Spinal cord (tissue), 10 donors: Measurements from ENCODE around the gene ZNF317. TPM values are rescaled to one million over a fixed set of nuclear protein-coding genes. Genes with fewer than 3 reads are reported as not detected.

Source experiments
- DNase-seq, 6 donors: peaks; one replicate each; pipeline versions ENCODE4 v3.0.0 to v3.0.0-alpha.2; 2013 to 2015; ENCODE audit warnings: low spot score in 6 of 6, low read depth in 4 of 6
- H3K27ac ChIP-seq: one replicate; pipeline ENCODE4 v1.5.1; 2013; ENCODE audit warnings: low read depth, low read length, control low read depth
- H3K27me3 ChIP-seq: one replicate; pipeline ENCODE4 v1.6.1; 2013; ENCODE audit warnings: low read length; ENCODE audit not compliant: control insufficient read depth, insufficient read depth
- H3K36me3 ChIP-seq: one replicate; pipeline ENCODE4 v1.6.1; 2013; ENCODE audit warnings: low read length; ENCODE audit not compliant: control insufficient read depth, insufficient read depth
- H3K4me1 ChIP-seq: one replicate; pipeline ENCODE4 v1.6.1; 2013; ENCODE audit warnings: low read length; ENCODE audit not compliant: control insufficient read depth, insufficient read depth
- H3K4me3 ChIP-seq: one replicate; pipeline ENCODE4 v1.5.1; 2013; ENCODE audit warnings: low read depth, low read length, control low read depth
- H3K9me3 ChIP-seq: one replicate; pipeline ENCODE4 v1.6.1; 2013; ENCODE audit warnings: low read length; ENCODE audit not compliant: control insufficient read depth, insufficient read depth
- WGBS: methylation state at CpG from one replicate; pipeline ENCODE4 v1.1.5; 2013; ENCODE audit warnings: missing lambda C conversion rate; ENCODE audit not compliant: insufficient coverage; 5-methylcytosine and 5-hydroxymethylcytosine counted together
- polyA plus RNA-seq, 2 donors: library from polyadenylated mRNA; unstranded; fragments of 120-200 nt; gene quantifications; one replicate each; pipeline ENCODE4 v1.2.1, GENCODE V29; 2013; ENCODE audit not compliant: insufficient read length in 2 of 2
- total RNA-seq, 2 donors: library from RNA; depleted of rRNA in 1 of 2; stranded (reverse); fragments of 120-200 nt in 1 of 2; fragments of >200 nt in 1 of 2; gene quantifications; one replicate each; pipeline versions ENCODE4 v1.2.3 to v1.2.4, GENCODE V29; 2013 to 2014
- donor health status: healthy.

Gene ZNF317
- total and polyA plus RNA-seq, 4 donors = 14.5 to 36.8 (median 33.2) TPM

DNA sequence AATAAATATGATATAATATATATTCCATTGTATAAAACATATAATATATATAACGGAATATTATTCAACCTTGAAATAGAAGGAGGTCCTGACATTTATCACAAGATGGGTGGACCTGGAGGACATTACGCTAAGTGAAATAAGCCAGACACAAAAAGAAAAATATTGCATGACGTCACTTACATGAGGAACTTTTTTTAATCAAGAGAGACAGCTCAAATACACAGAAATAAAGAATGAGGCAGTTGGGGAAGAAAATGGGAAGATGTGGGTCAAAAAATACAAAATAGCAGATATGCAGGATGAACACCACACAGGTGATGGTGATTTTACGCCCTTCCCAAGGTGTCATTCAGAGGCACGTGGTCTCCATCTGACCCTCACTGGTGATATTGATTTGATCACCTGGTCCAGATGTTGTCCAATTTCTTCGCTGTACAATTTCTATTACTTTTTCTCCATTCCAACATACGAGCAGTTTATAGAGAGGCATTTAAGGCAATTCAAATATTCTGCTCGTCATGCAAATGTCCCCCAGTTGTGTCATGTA, 513 bp upstream of the ZNF317 start:
- peak overlapping the region; percentile 57 for H3K27ac ChIP-seq
- WGBS = 43% methylated on average over 2 of the region's 8 CpGs
- no peaks in the 10 kb centered on the region for H3K36me3 ChIP-seq
- no peak for DNase-seq
- H3K4me3 ChIP-seq = peak overlapping the region; percentile 90
- peaks cover 4% of the 10 kb centered on the region for H3K9me3 ChIP-seq
- no peaks in the 10 kb centered on the region for H3K4me1 ChIP-seq
- no peaks in the 10 kb centered on the region for H3K27me3 ChIP-seq

DNA sequence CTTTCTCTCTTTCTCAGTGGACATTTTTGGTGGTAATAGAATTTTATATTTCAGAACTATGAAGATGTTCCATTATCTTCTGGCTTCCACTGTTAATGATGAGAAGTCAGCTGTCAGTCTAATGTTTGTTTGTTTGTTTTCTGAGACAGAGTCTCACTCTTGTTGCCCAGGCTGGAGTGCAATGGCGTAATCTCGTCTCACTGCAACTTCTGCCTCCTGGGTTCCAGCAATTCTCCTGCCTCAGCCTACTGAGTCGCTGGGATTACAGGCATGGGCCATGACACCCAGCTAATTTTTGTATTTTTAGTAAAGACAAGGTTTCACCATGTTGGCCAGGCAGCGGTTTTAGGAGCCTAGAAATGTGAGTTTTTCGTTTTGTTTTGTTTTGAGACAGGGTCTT, 4.7 kb downstream of the ZNF317 start:
- H3K27me3 ChIP-seq = no peaks in the 10 kb centered on the region
- DNase-seq = no peak
- peaks cover 4% of the 10 kb centered on the region for H3K36me3 ChIP-seq
- H3K27ac ChIP-seq = no peak overlapping the region
- no peaks in the 10 kb centered on the region for H3K4me1 ChIP-seq
- H3K4me3 ChIP-seq = no peak overlapping the region
- H3K9me3 ChIP-seq = peaks cover 7% of the 10 kb centered on the region
- WGBS = 96% methylated on average over 4 of the region's 5 CpGs

DNA sequence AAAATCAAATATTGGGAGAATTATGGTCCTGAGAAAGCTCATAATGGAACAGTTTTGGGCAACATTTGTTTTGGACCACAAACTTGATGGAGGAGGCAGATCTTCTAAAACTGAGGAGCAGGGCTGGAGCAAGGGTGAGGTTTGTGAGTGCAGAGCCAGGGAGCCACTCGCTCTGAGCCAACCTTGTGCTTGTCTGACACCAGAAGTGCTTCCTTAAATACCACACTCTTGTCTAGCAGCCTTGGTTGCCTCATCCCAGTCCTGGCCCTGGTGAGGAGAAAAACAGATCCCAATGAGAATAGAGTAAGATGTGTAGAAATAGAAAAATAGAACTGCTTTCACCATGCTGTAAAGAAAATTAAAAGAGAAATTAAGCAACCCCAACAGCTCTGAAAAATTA, 6.7 kb downstream of the ZNF317 start:
- H3K9me3 ChIP-seq = peaks cover 7% of the 10 kb centered on the region
- no peaks in the 10 kb centered on the region for H3K4me1 ChIP-seq
- no peaks in the 10 kb centered on the region for H3K27me3 ChIP-seq
- peaks cover 4% of the 10 kb centered on the region for H3K36me3 ChIP-seq
- no peak overlapping the region for H3K27ac ChIP-seq
- no CpG with 5 or more reads among the region's 1 CpG for whole genome bisulfite sequencing
- no peak overlapping the region for H3K4me3 ChIP-seq
- no peak for DNase-seq

DNA sequence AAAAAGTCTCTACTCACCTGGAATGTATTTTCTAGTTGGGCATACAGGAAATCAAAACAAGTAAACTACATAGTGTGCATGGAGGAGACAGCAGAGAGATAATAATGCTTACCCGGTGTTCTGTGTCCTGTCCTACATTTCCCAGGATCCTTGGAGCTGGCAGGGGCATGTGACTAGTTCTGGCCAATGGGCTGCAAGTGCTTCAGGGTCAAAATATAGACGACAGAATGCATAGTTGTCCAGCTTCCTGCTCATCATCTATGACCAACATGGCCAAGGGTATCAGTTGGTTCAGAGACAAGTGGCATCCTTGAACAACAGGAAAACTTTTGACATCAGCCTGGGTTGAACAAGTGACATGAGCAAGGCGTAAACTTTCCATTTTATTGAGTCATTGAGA, 8.5 kb downstream of the ZNF317 start:
- no peak for DNase-seq
- peaks cover 16% of the 10 kb centered on the region for H3K9me3 ChIP-seq
- no peak overlapping the region for H3K27ac ChIP-seq
- H3K27me3 ChIP-seq = no peaks in the 10 kb centered on the region
- no peak overlapping the region for H3K4me3 ChIP-seq
- H3K4me1 ChIP-seq = no peaks in the 10 kb centered on the region
- WGBS = 95% methylated on average over 2 of the region's 3 CpGs
- H3K36me3 ChIP-seq = peaks cover 4% of the 10 kb centered on the region

DNA sequence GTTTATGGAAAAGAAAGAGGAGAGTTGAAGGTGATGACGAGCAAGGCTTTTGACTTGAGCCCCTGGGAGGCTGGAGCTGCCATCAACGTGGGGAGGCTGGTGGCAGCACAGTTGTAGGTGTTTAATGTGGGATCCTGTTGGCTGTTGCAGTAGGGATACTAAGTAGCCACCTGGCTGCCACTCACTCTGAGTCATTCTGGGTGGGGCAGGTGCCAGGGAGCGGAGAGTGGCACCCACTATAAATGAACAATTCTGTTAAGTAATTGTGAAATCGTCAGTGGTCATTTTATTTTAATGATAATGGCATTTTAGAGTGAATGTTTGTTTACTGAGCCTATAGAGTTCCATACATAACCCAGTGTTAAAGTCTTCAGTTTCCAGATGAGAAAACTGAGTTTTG, 9.8 kb downstream of the ZNF317 start:
- WGBS = 100% methylated on average over 2 of the region's 4 CpGs
- H3K36me3 ChIP-seq = peaks cover 4% of the 10 kb centered on the region
- peaks cover 13% of the 10 kb centered on the region for H3K9me3 ChIP-seq
- no peak overlapping the region for H3K27ac ChIP-seq
- no peaks in the 10 kb centered on the region for H3K4me1 ChIP-seq
- DNase-seq = no peak
- H3K4me3 ChIP-seq = no peak overlapping the region
- no peaks in the 10 kb centered on the region for H3K27me3 ChIP-seq

DNA sequence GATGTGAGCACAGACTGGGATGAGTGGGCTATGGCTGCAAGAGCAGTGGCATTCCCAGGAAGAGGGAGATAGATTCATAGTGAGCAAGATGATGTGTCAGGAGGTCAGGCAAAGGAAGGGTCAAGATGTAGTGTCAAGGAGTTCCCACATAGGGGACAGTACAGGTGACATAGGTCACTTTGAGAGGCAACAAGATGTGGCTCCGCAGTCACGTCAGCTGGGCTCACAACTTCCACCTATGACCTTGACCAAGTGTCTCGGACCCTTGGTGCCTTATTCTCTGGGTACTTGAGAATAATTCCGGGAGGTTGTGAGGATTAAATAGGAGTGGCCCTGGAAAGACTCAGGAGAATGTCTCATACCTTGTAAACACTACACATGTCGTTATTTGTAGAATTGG, 10.5 kb downstream of the ZNF317 start:
- peaks cover 6% of the 10 kb centered on the region for H3K36me3 ChIP-seq
- no peaks in the 10 kb centered on the region for H3K4me1 ChIP-seq
- no peak for DNase-seq
- H3K27me3 ChIP-seq = no peaks in the 10 kb centered on the region
- no peak overlapping the region for H3K4me3 ChIP-seq
- WGBS = 100% methylated on average over 2 of the region's 5 CpGs
- peaks cover 14% of the 10 kb centered on the region for H3K9me3 ChIP-seq
- no peak overlapping the region for H3K27ac ChIP-seq

DNA sequence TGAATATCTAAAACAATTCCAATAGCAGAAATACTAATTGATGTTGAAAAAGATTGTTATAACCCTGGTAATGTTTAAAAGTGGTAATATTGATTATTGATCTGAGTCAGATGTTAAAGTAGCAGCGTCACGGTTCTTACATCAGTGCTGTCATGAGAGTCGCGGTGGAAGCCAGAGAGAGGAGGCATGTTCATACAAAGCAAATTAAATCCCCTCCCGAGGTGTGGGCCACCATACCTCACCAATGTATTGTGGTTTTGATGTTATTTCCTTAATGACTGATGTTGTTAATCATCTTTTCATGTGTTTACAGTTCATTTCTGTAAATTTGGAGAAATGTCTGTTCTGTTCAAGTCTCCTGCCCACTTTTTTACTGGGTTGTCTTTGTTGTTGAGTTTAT, 11.2 kb downstream of the ZNF317 start:
- Histone ChIP-seq H3K36me3 (peaks cover 9% of the 10 kb centered on the region), H3K27me3 (no peaks in the 10 kb centered on the region), H3K4me1 (no peaks in the 10 kb centered on the region), H3K27ac (no peak overlapping the region), H3K9me3 (peaks cover 15% of the 10 kb centered on the region), H3K4me3 (no peak overlapping the region)
- WGBS = 100% methylated on average over 2 of the region's 5 CpGs
- no peak for DNase-seq

DNA sequence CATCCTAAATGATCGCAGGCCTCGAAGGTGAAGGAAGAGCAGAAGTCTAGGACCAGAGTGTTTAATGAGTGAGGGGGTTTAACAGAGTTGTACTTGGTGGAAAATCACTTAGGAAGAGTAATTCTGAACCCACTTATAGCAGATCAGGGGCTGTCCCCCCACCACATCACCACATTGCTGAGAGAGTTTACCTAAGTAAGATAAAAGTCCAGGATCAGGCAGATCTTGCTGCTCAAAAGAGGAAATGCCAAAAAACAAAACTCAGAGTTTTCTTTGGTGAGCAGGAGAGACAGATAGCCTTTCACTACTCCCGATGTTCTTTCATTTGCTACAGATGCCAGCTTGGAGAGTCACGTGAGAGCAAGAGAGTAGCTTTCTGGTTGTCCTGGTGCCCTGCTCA, 15.4 kb downstream of the ZNF317 start:
- Histone ChIP-seq H3K27me3 (no peaks in the 10 kb centered on the region), H3K36me3 (peaks cover 47% of the 10 kb centered on the region), H3K27ac (no peak overlapping the region), H3K9me3 (peaks cover 15% of the 10 kb centered on the region), H3K4me3 (no peak overlapping the region), H3K4me1 (no peaks in the 10 kb centered on the region)
- DNase-seq = no peak
- 100% methylated on average over 2 of the region's 4 CpGs for WGBS

DNA sequence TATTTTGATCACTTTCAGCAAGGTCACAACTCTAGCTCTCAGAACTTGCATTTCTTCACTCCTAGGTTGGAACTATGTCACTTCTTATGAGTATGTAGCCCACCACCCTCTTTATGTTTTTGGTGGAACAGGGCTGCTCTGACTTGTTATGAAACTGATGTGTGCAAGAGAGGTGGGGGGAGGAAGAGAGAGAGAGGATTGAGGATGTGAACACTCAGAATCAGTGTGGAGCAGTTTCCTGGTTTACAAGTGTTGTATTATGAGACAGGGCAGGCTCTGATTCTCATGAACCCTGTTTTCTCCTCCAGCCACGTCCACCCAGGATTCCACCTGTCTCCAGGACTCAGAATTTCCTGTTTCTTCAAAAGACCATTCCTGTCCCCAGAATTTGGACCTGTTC, 16.1 kb downstream of the ZNF317 start:
- Histone ChIP-seq H3K27me3 (no peaks in the 10 kb centered on the region), H3K36me3 (peaks cover 54% of the 10 kb centered on the region), H3K4me3 (no peak overlapping the region), H3K4me1 (no peaks in the 10 kb centered on the region), H3K27ac (no peak overlapping the region), H3K9me3 (peaks cover 15% of the 10 kb centered on the region)
- WGBS = 100% methylated on average over 1 of the region's 1 CpG
- DNase-seq = no peak

DNA sequence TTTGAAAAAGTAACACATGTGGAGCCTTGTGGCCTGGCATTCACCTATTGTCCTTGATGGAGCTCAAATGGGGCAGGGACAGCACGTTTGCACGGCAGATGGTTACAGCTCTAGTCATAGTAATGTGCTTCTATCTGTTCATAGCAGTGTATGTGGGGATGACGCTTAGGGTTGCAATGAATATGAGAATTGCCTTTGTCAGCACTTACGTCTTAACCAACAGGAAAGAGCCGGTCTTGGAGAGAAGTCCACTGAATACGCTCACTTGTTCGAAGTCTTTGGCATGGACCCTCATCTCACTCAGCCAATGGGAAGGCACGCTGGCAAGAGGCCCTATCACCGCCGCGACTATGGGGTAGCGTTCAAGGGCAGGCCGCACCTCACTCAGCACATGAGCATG, 19.7 kb downstream of the ZNF317 start:
- no peak for DNase-seq
- Histone ChIP-seq H3K9me3 (peaks cover 4% of the 10 kb centered on the region), H3K4me1 (no peaks in the 10 kb centered on the region), H3K36me3 (peaks cover 76% of the 10 kb centered on the region), H3K4me3 (no peak overlapping the region), H3K27me3 (no peaks in the 10 kb centered on the region), H3K27ac (no peak overlapping the region)
- WGBS = 99% methylated on average over 13 of the region's 13 CpGs
